Upper lobe of left lung (tissue), 6 donors: ENCODE measurements around the gene HOXA7. TPM values are rescaled to one million over a fixed set of nuclear protein-coding genes. Genes with fewer than 3 reads are reported as not detected.

Experiments
- ATAC-seq, 2 donors: fragments of 200-7000 bp; cut with Tn5 transposase; one replicate each; pipeline ENCODE4 v1.9.1; 2022; ENCODE audit warnings: mild to moderate bottlenecking in 2 of 2, moderate library complexity in 2 of 2; ENCODE audit not compliant: low FRiP score in 2 of 2
- DNase-seq, 2 donors: peaks; one replicate each; pipeline ENCODE4 v3.0.0-alpha.2; 2019 to 2020
- H3K27ac ChIP-seq, 4 donors: fragments of 200-600 bp; sonication (generic); one replicate each; pipeline ENCODE4 v1.5.1; 2016 to 2019
- H3K27me3 ChIP-seq, 4 donors: fragments of 200-600 bp; sonication (generic); one replicate each; pipeline ENCODE4 v1.5.1; 2017 to 2019
- H3K36me3 ChIP-seq, 4 donors: fragments of 200-600 bp; sonication (generic); one replicate each; pipeline ENCODE4 v1.5.1; 2016 to 2019
- H3K4me1 ChIP-seq, 4 donors: fragments of 200-600 bp; sonication (generic); one replicate each; pipeline ENCODE4 v1.5.1; 2018 to 2019
- H3K4me3 ChIP-seq, 4 donors: fragments of 200-600 bp; sonication (generic); one replicate each; pipeline ENCODE4 v1.5.1; 2017 to 2019; ENCODE audit warnings: mild to moderate bottlenecking in 2 of 4, moderate library complexity in 1 of 4
- H3K9me3 ChIP-seq, 4 donors: fragments of 200-600 bp; sonication (generic); one replicate each; pipeline ENCODE4 v1.5.1; 2018 to 2019
- EP300 ChIP-seq, 4 donors: sonication (generic); formaldehyde crosslinking; IDR thresholded peaks; one replicate each; pipeline ENCODE4 v1.5.1; 2017; ENCODE audit warnings: antibody characterized with exemption in 4 of 4, control low read depth in 2 of 4
- POLR2A ChIP-seq, 4 donors: fragments of 450-650 bp; IDR thresholded peaks; one replicate each; pipeline ENCODE4 v1.5.1; 2016 to 2017; ENCODE audit warnings: antibody characterized with exemption in 4 of 4, mild to moderate bottlenecking in 2 of 4
- POLR2AphosphoS5 ChIP-seq, 2 donors: sonication (generic); formaldehyde crosslinking; IDR thresholded peaks; one replicate each; pipeline ENCODE4 v1.5.1; 2017; ENCODE audit warnings: antibody characterized with exemption in 2 of 2
- WGBS, 2 donors: methylation state at CpG; one replicate each; pipeline ENCODE4 v1.1.5; 2017 to 2018; 5-methylcytosine and 5-hydroxymethylcytosine counted together
- total RNA-seq, 6 donors: library from RNA; depleted of rRNA in 4 of 6; stranded (reverse); fragments of >200 nt in 4 of 6; gene quantifications; one replicate each; pipeline versions ENCODE4 v1.1.0 to v1.2.1, GENCODE V29; 2016 to 2021
- TF ChIP-seq, protein P1 (sequence below), 6 experiments: fragments of 450-650 bp in 4 of 6; fragments of 200-600 bp in 2 of 6; sonication (generic) in 2 of 6; IDR thresholded peaks; one replicate each; pipeline ENCODE4 v1.5.1; 2016 to 2019; ENCODE audit warnings: antibody characterized with exemption in 6 of 6
- donor health status: DM: no; HTN: no; CAD: no; lungs with moderate emphysema.
- donor health status: DM: no; HTN: yes; CAD: no; lungs with severe emphysema.

HOXA7 gene
- total RNA-seq, 6 donors from 2014 or later = 0.46 to 3.3 (median 2.5) TPM; not detected in 2

DNA sequence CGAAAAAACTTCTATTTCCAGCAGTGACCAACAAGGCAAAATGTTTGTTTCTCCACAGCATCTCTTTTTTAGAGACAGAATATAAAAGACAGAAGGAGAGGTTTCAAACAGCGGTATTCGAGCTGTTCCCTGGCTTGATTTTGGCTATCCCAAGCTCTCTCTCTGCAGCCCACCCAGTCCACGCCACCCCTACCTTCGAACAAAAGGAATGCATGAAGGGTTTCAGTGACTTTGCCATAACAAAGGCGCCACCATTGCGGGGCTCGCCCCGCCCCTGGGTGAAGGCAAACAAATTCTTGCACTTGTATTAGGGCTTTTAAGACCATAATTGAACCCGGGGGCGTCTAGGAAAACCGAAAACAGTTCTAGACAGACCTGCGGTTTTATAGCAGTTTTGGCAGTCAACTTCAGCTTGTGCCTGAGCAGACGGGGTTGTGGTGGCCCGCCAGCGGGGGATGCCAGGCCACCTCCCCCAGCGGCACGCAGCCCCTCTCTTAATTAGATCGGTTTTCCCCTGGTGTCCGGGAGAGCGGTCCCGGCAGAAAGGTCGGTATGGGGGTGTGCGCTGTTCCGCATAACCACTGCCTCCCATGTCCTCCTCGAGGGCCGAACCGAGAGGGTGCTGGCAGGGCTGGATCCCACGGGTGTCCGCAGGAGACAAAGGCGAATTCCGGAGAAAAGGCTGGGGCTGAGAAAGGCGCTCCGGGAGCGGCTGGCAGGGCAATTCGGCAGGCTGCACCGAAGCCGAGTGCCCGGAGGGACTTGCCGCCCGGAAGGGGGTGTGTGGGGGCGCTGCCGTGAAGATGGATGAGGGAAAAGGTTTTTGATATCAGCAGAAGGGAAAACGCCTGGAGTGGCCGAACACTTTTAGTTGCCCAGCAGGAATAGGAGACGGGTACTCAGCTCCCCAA lies 31.3 kb upstream of the HOXA7 start:
- H3K27ac ChIP-seq = no peak overlapping the region
- WGBS, 2 donors = 8% methylated on average over 39 to 46 of the region's 46 CpGs
- no peaks in the 10 kb centered on the region for H3K9me3 ChIP-seq
- peaks cover 48 to 60% (median 51%) of the 10 kb centered on the region in 4 donors for H3K4me1 ChIP-seq
- TF ChIP-seq EP300 (IDR thresholded peaks at IDR 0.05) = no peak
- TF ChIP-seq POLR2A (IDR thresholded peaks at IDR 0.05) = no peak
- no peak for TF ChIP-seq POLR2AphosphoS5 (IDR thresholded peaks at IDR 0.05)
- TF ChIP-seq, protein P1, sequence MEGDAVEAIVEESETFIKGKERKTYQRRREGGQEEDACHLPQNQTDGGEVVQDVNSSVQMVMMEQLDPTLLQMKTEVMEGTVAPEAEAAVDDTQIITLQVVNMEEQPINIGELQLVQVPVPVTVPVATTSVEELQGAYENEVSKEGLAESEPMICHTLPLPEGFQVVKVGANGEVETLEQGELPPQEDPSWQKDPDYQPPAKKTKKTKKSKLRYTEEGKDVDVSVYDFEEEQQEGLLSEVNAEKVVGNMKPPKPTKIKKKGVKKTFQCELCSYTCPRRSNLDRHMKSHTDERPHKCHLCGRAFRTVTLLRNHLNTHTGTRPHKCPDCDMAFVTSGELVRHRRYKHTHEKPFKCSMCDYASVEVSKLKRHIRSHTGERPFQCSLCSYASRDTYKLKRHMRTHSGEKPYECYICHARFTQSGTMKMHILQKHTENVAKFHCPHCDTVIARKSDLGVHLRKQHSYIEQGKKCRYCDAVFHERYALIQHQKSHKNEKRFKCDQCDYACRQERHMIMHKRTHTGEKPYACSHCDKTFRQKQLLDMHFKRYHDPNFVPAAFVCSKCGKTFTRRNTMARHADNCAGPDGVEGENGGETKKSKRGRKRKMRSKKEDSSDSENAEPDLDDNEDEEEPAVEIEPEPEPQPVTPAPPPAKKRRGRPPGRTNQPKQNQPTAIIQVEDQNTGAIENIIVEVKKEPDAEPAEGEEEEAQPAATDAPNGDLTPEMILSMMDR (IDR thresholded peaks at IDR 0.05) = no peak
- ATAC-seq = no peak
- H3K27me3 ChIP-seq = peaks cover 3 to 96% (median 70%) of the 10 kb centered on the region in 4 donors
- DNase-seq = peak in 1 of 2 donors; percentile 58
- no peaks in the 10 kb centered on the region for H3K36me3 ChIP-seq
- H3K4me3 ChIP-seq = peak overlapping the region in 1 of 4 donors; percentile 21

DNA sequence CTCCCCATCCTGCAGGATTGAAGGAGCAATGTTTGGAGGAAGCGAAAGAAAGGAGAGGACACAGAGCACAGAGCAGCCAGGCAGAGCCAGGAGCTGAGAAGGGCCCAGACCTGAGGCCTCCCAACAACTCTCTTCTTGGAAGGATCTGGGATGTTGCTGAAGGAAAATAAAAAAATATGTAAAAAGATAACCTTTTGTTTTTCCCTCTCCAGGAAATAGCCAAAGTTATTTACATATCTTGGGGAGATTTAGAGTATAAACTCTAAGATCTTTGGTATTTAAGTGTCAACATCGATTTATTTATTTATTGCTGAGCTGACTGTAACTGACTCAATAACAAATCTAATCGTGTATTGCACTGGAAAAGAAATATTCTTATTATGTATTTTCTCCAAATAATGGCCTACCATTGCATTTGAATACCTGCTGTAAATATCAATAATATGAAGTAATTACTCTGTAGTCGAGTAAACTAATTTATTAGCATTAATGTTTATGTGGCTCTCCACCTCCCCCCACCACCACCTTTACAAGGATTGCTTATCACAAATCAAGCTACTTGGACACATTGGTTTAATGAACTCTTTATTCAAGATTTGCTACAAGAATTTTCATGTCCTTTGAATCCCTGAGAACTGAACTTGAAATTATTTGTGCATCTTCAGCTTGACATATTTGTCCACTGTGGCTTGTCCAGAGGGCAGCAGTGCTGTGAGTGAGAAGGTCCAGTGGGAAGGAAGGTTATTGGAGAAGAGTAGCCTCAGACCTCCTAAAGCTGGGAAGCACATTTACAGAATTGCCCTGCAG lies 30.4 kb upstream of the HOXA7 start:
- Histone ChIP-seq H3K36me3 (no peaks in the 10 kb centered on the region), H3K4me1 (peaks cover 39 to 51% (median 42%) of the 10 kb centered on the region in 4 donors), H3K27ac (no peak overlapping the region), H3K9me3 (no peaks in the 10 kb centered on the region), H3K4me3 (no peak overlapping the region), H3K27me3 (peaks cover 3 to 96% (median 68%) of the 10 kb centered on the region in 4 donors)
- DNase-seq (no peak), ATAC-seq (no peak)
- TF ChIP-seq EP300 (IDR thresholded peaks at IDR 0.05) (no peak), POLR2AphosphoS5 (IDR thresholded peaks at IDR 0.05) (no peak), POLR2A (IDR thresholded peaks at IDR 0.05) (no peak)
- TF ChIP-seq, protein P1 (IDR thresholded peaks at IDR 0.05) = no peak
- 35% methylated on average over 4 of the region's 4 CpGs for WGBS, 2 donors

- TF ChIP-seq POLR2A (IDR thresholded peaks at IDR 0.05) (no peak), POLR2AphosphoS5 (IDR thresholded peaks at IDR 0.05) (no peak), EP300 (IDR thresholded peaks at IDR 0.05) (no peak)
- TF ChIP-seq, protein P1 (IDR thresholded peaks at IDR 0.05) = no peak
- ATAC-seq (no peak), DNase-seq (no peak)
- Histone ChIP-seq H3K4me1 (peaks cover 39 to 50% (median 40%) of the 10 kb centered on the region in 4 donors), H3K36me3 (no peaks in the 10 kb centered on the region), H3K9me3 (no peaks in the 10 kb centered on the region), H3K4me3 (peak overlapping the region in 1 of 4 donors; percentile 23), H3K27me3 (peaks cover 3 to 96% (median 66%) of the 10 kb centered on the region in 4 donors), H3K27ac (no peak overlapping the region)
- WGBS, 2 donors = 8 to 13% methylated on average over 20 to 24 of the region's 24 CpGs
Measured at GRCh38 chr7:27185854-27186667, 29.6 kb upstream of the HOXA7 start.

DNA sequence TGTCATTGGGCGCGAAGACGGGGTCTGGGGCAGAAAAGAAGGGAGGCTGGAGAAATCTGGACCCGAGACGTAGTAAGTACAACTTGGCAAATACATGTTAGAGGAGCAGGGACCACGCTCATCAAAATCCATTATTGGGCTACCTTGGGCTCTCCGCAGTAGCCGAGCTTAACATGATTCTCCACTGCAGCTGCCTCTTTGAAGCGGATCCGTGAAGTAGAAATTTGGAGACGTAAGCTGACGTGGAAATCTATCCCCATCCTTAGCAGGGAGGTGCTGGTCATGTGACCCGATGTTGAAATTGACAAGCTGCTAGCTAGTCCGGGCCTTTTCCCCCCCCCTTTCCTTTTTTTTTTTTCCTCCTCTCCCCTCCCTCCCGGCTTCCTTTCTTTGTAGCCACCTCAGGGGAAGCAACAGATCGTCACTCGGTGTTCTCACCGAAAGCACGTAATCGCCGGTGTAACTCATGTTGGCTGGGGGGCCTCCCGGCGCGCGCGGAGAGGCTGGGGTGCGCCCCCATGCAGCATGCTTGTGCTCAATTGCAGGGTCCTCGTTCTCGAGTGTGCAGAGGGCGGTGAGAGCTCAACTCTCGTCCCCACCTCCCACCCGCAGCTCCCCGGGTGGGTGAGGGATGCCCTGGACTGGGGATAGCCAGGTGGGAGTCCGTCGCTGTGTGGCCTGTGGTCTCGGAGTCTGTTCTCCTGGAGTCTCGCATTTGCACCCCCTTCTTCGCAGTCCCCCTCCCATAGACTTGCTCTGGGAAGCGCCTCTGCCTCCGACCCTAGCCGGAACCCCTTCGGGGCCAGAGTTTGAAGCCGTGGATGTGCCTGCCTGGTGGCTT lies 28.8 kb upstream of the HOXA7 start, which contains the start of gene HOXA11:
TSS of gene HOXA11 (minus strand) at position 220 of the 841 bp plus-strand sequence. CDS start at position 132, 88 bp downstream.
- DNase-seq (peak in 1 of 2 donors; percentile 58), ATAC-seq (peak in 1 of 2 donors; percentile 18)
- H3K9me3 ChIP-seq = no peaks in the 10 kb centered on the region
- no peak within 1 kb of the TSS for H3K27ac ChIP-seq
- H3K27me3 ChIP-seq = peaks cover 3 to 89% (median 69%) of the 10 kb centered on the region in 4 donors
- WGBS, 2 donors = 6 to 11% methylated on average over 35 to 43 of the region's 43 CpGs
- H3K4me1 ChIP-seq = peaks cover 39 to 50% (median 40%) of the 10 kb centered on the region in 4 donors
- peak within 1 kb of the TSS in 3 of 4 donors; percentile 21 to 43 (median 40) for H3K4me3 ChIP-seq
- TF ChIP-seq EP300 (IDR thresholded peaks at IDR 0.05) (no peak), POLR2A (IDR thresholded peaks at IDR 0.05) (no peak), POLR2AphosphoS5 (IDR thresholded peaks at IDR 0.05) (no peak)
- TF ChIP-seq, protein P1 (IDR thresholded peaks at IDR 0.05) = no peak
- H3K36me3 ChIP-seq = no peaks in the 10 kb centered on the region
